ENCODE data around the gene DIAPH3. TPM values are rescaled to one million over a fixed set of nuclear protein-coding genes. Genes with fewer than 3 reads are reported as not detected.

The DIAPH3 gene
- total and polyA plus RNA-seq, 4 donors = 4.0 to 7.5 (median 5.6) TPM

- H3K36me3 ChIP-seq (ENCODE audit: control insufficient read depth, insufficient read depth, low read length) = no peaks in the 10 kb centered on the region
- peak in 1 of 6 donors; percentile 25 for DNase-seq (ENCODE audit: low read depth in 4 of 6, low spot score in 6 of 6)
- H3K4me1 ChIP-seq (ENCODE audit: control insufficient read depth, insufficient read depth, low read length) = no peaks in the 10 kb centered on the region
- 78% methylated on average over 1 of the region's 2 CpGs for WGBS (ENCODE audit: insufficient coverage)
- no peak overlapping the region for H3K27ac ChIP-seq (ENCODE audit: low read depth, low read length)
- H3K27me3 ChIP-seq (ENCODE audit: control insufficient read depth, insufficient read depth, low read length) = no peaks in the 10 kb centered on the region
- H3K4me3 ChIP-seq (ENCODE audit: low read depth, low read length) = no peak overlapping the region
- no peaks in the 10 kb centered on the region for H3K9me3 ChIP-seq (ENCODE audit: control insufficient read depth, insufficient read depth, low read length)
These were observed 418.9 kb downstream of the DIAPH3 start for GRCh38 chr13:59744747-59745391.

GRCh38 chr13:59743195-59743594 lies 420.5 kb downstream of the DIAPH3 start:
- 75% methylated on average over 2 of the region's 3 CpGs for WGBS (ENCODE audit: insufficient coverage)
- no peak overlapping the region for H3K4me3 ChIP-seq (ENCODE audit: low read depth, low read length)
- no peak overlapping the region for H3K27ac ChIP-seq (ENCODE audit: low read depth, low read length)
- no peaks in the 10 kb centered on the region for H3K36me3 ChIP-seq (ENCODE audit: control insufficient read depth, insufficient read depth, low read length)
- H3K4me1 ChIP-seq (ENCODE audit: control insufficient read depth, insufficient read depth, low read length) = no peaks in the 10 kb centered on the region
- no peaks in the 10 kb centered on the region for H3K27me3 ChIP-seq (ENCODE audit: control insufficient read depth, insufficient read depth, low read length)
- H3K9me3 ChIP-seq (ENCODE audit: control insufficient read depth, insufficient read depth, low read length) = no peaks in the 10 kb centered on the region
- DNase-seq (ENCODE audit: low read depth in 4 of 6, low spot score in 6 of 6) = no peak

GRCh38 chr13:59742467-59742866 lies 421.3 kb downstream of the DIAPH3 start:
- Histone ChIP-seq H3K4me3 (ENCODE audit: low read depth, low read length) (no peak overlapping the region), H3K27me3 (ENCODE audit: control insufficient read depth, insufficient read depth, low read length) (no peaks in the 10 kb centered on the region), H3K4me1 (ENCODE audit: control insufficient read depth, insufficient read depth, low read length) (no peaks in the 10 kb centered on the region), H3K9me3 (ENCODE audit: control insufficient read depth, insufficient read depth, low read length) (no peaks in the 10 kb centered on the region), H3K27ac (ENCODE audit: low read depth, low read length) (no peak overlapping the region), H3K36me3 (ENCODE audit: control insufficient read depth, insufficient read depth, low read length) (no peaks in the 10 kb centered on the region)
- DNase-seq (ENCODE audit: low read depth in 4 of 6, low spot score in 6 of 6) = no peak

- no peak overlapping the region for H3K27ac ChIP-seq (ENCODE audit: low read depth, low read length)
- H3K36me3 ChIP-seq (ENCODE audit: control insufficient read depth, insufficient read depth, low read length) = no peaks in the 10 kb centered on the region
- WGBS (ENCODE audit: insufficient coverage) = no CpG with 5 or more reads among the region's 5 CpGs
- no peak for DNase-seq (ENCODE audit: low read depth in 4 of 6, low spot score in 6 of 6)
- no peaks in the 10 kb centered on the region for H3K27me3 ChIP-seq (ENCODE audit: control insufficient read depth, insufficient read depth, low read length)
- no peak overlapping the region for H3K4me3 ChIP-seq (ENCODE audit: low read depth, low read length)
- no peaks in the 10 kb centered on the region for H3K9me3 ChIP-seq (ENCODE audit: control insufficient read depth, insufficient read depth, low read length)
- no peaks in the 10 kb centered on the region for H3K4me1 ChIP-seq (ENCODE audit: control insufficient read depth, insufficient read depth, low read length)
These were observed 424.8 kb downstream of the DIAPH3 start for GRCh38 chr13:59738921-59739320.

GRCh38 chr13:59734393-59734792 lies 429.3 kb downstream of the DIAPH3 start:
- Histone ChIP-seq H3K4me1 (ENCODE audit: control insufficient read depth, insufficient read depth, low read length) (no peaks in the 10 kb centered on the region), H3K4me3 (ENCODE audit: low read depth, low read length) (no peak overlapping the region), H3K27ac (ENCODE audit: low read depth, low read length) (no peak overlapping the region), H3K9me3 (ENCODE audit: control insufficient read depth, insufficient read depth, low read length) (no peaks in the 10 kb centered on the region), H3K27me3 (ENCODE audit: control insufficient read depth, insufficient read depth, low read length) (no peaks in the 10 kb centered on the region), H3K36me3 (ENCODE audit: control insufficient read depth, insufficient read depth, low read length) (no peaks in the 10 kb centered on the region)
- DNase-seq (ENCODE audit: low read depth in 4 of 6, low spot score in 6 of 6) = no peak
- WGBS (ENCODE audit: insufficient coverage) = 63% methylated on average over 5 of the region's 6 CpGs

GRCh38 chr13:59733744-59734143 lies 430.0 kb downstream of the DIAPH3 start:
- no CpG with 5 or more reads among the region's 2 CpGs for WGBS (ENCODE audit: insufficient coverage)
- Histone ChIP-seq H3K27ac (ENCODE audit: low read depth, low read length) (no peak overlapping the region), H3K27me3 (ENCODE audit: control insufficient read depth, insufficient read depth, low read length) (no peaks in the 10 kb centered on the region), H3K4me3 (ENCODE audit: low read depth, low read length) (no peak overlapping the region), H3K36me3 (ENCODE audit: control insufficient read depth, insufficient read depth, low read length) (no peaks in the 10 kb centered on the region), H3K4me1 (ENCODE audit: control insufficient read depth, insufficient read depth, low read length) (no peaks in the 10 kb centered on the region), H3K9me3 (ENCODE audit: control insufficient read depth, insufficient read depth, low read length) (no peaks in the 10 kb centered on the region)
- DNase-seq (ENCODE audit: low read depth in 4 of 6, low spot score in 6 of 6) = no peak

GRCh38 chr13:59730026-59730425 lies 433.7 kb downstream of the DIAPH3 start:
- no CpG with 5 or more reads among the region's 3 CpGs for WGBS (ENCODE audit: insufficient coverage)

GRCh38 chr13:59728896-59729545 lies 434.7 kb downstream of the DIAPH3 start:
- no peak overlapping the region for H3K27ac ChIP-seq (ENCODE audit: low read depth, low read length)
- DNase-seq (ENCODE audit: low read depth in 4 of 6, low spot score in 6 of 6) = no peak
- no peak overlapping the region for H3K4me3 ChIP-seq (ENCODE audit: low read depth, low read length)
- H3K36me3 ChIP-seq (ENCODE audit: control insufficient read depth, insufficient read depth, low read length) = no peaks in the 10 kb centered on the region
- WGBS (ENCODE audit: insufficient coverage) = 40% methylated on average over 1 of the region's 3 CpGs
- no peaks in the 10 kb centered on the region for H3K9me3 ChIP-seq (ENCODE audit: control insufficient read depth, insufficient read depth, low read length)
- no peaks in the 10 kb centered on the region for H3K27me3 ChIP-seq (ENCODE audit: control insufficient read depth, insufficient read depth, low read length)
- no peaks in the 10 kb centered on the region for H3K4me1 ChIP-seq (ENCODE audit: control insufficient read depth, insufficient read depth, low read length)

More at GRCh38 chr13:59730026-59730425, 433.7 kb downstream of the DIAPH3 start:
- H3K27me3 ChIP-seq (ENCODE audit: control insufficient read depth, insufficient read depth, low read length) = no peaks in the 10 kb centered on the region
- H3K27ac ChIP-seq (ENCODE audit: low read depth, low read length) = no peak overlapping the region
- H3K36me3 ChIP-seq (ENCODE audit: control insufficient read depth, insufficient read depth, low read length) = no peaks in the 10 kb centered on the region
- no peak overlapping the region for H3K4me3 ChIP-seq (ENCODE audit: low read depth, low read length)
- no peaks in the 10 kb centered on the region for H3K9me3 ChIP-seq (ENCODE audit: control insufficient read depth, insufficient read depth, low read length)
- DNase-seq (ENCODE audit: low read depth in 4 of 6, low spot score in 6 of 6) = no peak
- no peaks in the 10 kb centered on the region for H3K4me1 ChIP-seq (ENCODE audit: control insufficient read depth, insufficient read depth, low read length)

- Histone ChIP-seq H3K27me3 (ENCODE audit: control insufficient read depth, insufficient read depth, low read length) (no peaks in the 10 kb centered on the region), H3K27ac (ENCODE audit: low read depth, low read length) (no peak overlapping the region), H3K36me3 (ENCODE audit: control insufficient read depth, insufficient read depth, low read length) (no peaks in the 10 kb centered on the region), H3K4me1 (ENCODE audit: control insufficient read depth, insufficient read depth, low read length) (no peaks in the 10 kb centered on the region), H3K4me3 (ENCODE audit: low read depth, low read length) (no peak overlapping the region), H3K9me3 (ENCODE audit: control insufficient read depth, insufficient read depth, low read length) (no peaks in the 10 kb centered on the region)
- DNase-seq (ENCODE audit: low read depth in 4 of 6, low spot score in 6 of 6) = no peak
- WGBS (ENCODE audit: insufficient coverage) = 92% methylated on average over 2 of the region's 6 CpGs
These were observed 441.5 kb downstream of the DIAPH3 start for GRCh38 chr13:59721926-59722910.
